ENCODE results near the gene REEP1. TPM values are rescaled to one million over a fixed set of nuclear protein-coding genes. Genes with fewer than 3 reads are reported as not detected.

The REEP1 gene
- total RNA-seq, 1 donor from 2014 or later = 6.4 TPM

GRCh38 chr2:86233436-86233835, 104.0 kb downstream of the REEP1 start:
- no peak for DNase-seq (ENCODE audit: low spot score in 2 of 2)
- Histone ChIP-seq H3K36me3 (peaks cover 0 to 4% of the 10 kb centered on the region in 2 donors), H3K27me3 (no peaks in the 10 kb centered on the region), H3K4me3 (no peak overlapping the region), H3K27ac (peak overlapping the region; percentile 59 to 76), H3K9me3 (no peaks in the 10 kb centered on the region), H3K4me1 (peaks cover 0 to 7% of the 10 kb centered on the region in 2 donors)
- TF ChIP-seq CTCF (IDR thresholded peaks at IDR 0.05) = no peak
- intact Hi-C loops (cut with DNase I) = no loop called here

- no peak for DNase-seq (ENCODE audit: low spot score in 2 of 2)
- peak overlapping the region; percentile 53 to 76 for H3K27ac ChIP-seq
Measured at GRCh38 chr2:86232910-86233309, 104.5 kb downstream of the REEP1 start.

DNA sequence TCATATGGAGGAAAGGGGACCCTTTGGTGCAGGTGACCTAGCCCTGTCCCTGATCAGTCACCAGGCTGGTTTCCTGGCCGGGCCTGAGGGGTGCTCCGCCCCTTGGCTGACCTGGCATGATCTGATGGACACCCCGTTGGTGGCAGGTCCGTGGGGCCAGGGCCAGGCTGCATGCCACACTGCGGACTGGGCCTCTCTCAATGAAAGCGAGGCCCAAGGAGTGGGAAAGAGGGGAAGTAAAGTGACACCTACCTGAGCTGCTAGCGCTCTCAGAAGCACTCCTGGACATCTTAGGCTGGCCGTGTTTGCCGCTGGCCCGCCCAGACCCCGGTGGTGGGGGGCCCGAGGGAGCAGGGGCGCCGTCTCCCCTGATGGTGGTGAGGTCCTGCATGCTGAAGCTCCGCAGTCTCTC, 105.0 kb downstream of the REEP1 start:
- H3K9me3 ChIP-seq = no peaks in the 10 kb centered on the region
- H3K4me1 ChIP-seq = peaks cover 0 to 7% of the 10 kb centered on the region in 2 donors
- peak overlapping the region; percentile 53 to 76 for H3K27ac ChIP-seq
- intact Hi-C loops (cut with DNase I) = no loop called here
- peaks cover 0 to 4% of the 10 kb centered on the region in 2 donors for H3K36me3 ChIP-seq
- H3K4me3 ChIP-seq = no peak overlapping the region
- no peak for DNase-seq (ENCODE audit: low spot score in 2 of 2)
- TF ChIP-seq CTCF (IDR thresholded peaks at IDR 0.05) = no peak
- no peaks in the 10 kb centered on the region for H3K27me3 ChIP-seq

More at GRCh38 chr2:86232910-86233309, 104.5 kb downstream of the REEP1 start:
- no peak for TF ChIP-seq CTCF (IDR thresholded peaks at IDR 0.05)
- no peaks in the 10 kb centered on the region for H3K9me3 ChIP-seq
- no peaks in the 10 kb centered on the region for H3K27me3 ChIP-seq
- peaks cover 0 to 7% of the 10 kb centered on the region in 2 donors for H3K4me1 ChIP-seq
- intact Hi-C loops (cut with DNase I) = no loop called here
- no peak overlapping the region for H3K4me3 ChIP-seq
- peaks cover 0 to 4% of the 10 kb centered on the region in 2 donors for H3K36me3 ChIP-seq

GRCh38 chr2:86231680-86232372, 105.6 kb downstream of the REEP1 start:
- no peaks in the 10 kb centered on the region for H3K9me3 ChIP-seq
- no peak overlapping the region for H3K4me3 ChIP-seq
- peak overlapping the region; percentile 53 to 76 for H3K27ac ChIP-seq
- H3K27me3 ChIP-seq = no peaks in the 10 kb centered on the region
- peaks cover 0 to 7% of the 10 kb centered on the region in 2 donors for H3K4me1 ChIP-seq
- intact Hi-C loops (cut with DNase I) = no loop called here
- no peak for DNase-seq (ENCODE audit: low spot score in 2 of 2)
- peaks cover 0 to 4% of the 10 kb centered on the region in 2 donors for H3K36me3 ChIP-seq
- no peak for TF ChIP-seq CTCF (IDR thresholded peaks at IDR 0.05)

- Histone ChIP-seq H3K27me3 (no peaks in the 10 kb centered on the region), H3K9me3 (no peaks in the 10 kb centered on the region), H3K4me1 (peaks cover 0 to 7% of the 10 kb centered on the region in 2 donors), H3K4me3 (no peak overlapping the region), H3K36me3 (peaks cover 0 to 4% of the 10 kb centered on the region in 2 donors), H3K27ac (peak overlapping the region; percentile 30 to 53)
- TF ChIP-seq CTCF (IDR thresholded peaks at IDR 0.05) = no peak
- DNase-seq (ENCODE audit: low spot score in 2 of 2) = no peak
- intact Hi-C loops (cut with DNase I) = no loop called here
Measured at GRCh38 chr2:86230961-86231360, 106.5 kb downstream of the REEP1 start.
